HUDEP-2 (cell line): ENCODE data around the gene TECTA.
"Not testable (repeated sequence)": the region's sequence is repeated elsewhere in the genome, so short reads cannot be mapped to it uniquely, and the experiment has no call there.

ENCODE experiments used
- DNase-seq, 76 experiments: peaks; one replicate each; lab custom pipeline; 2025; ENCODE audit not compliant: unreplicated experiment in 76 of 76; lab: John Stamatoyannopoulos, UW

Gene TECTA

GRCh38 chr11:121159741-121160140 lies 58.7 kb downstream of the TECTA start:
- no peak for DNase-seq

DNA sequence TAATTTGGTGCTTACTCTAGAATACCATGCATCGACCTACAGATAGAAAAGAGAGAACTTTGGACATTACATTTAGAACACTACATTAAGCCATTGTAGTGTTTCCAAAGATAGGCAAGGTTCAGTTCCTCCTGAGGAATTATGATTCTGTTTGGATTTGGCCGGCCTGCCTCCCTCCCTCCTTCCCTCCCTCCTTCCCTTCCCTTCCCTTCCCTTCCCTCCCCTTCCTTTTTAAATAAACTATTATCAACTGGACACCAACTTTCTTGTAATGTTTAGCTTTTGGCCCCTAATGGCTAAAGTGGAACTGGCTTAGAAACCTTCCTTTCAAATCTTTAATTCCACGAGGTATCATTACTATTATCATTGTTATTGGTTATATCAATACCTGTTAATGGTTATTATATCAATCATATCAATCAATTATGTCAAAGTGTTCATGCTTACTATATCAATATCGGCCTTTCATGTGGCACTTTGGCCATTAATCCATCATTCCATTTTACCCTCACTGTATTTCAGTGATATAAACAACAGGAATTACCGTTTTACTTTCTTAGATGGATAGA lies 60.4 kb downstream of the TECTA start:
- DNase-seq = no peak

DNA sequence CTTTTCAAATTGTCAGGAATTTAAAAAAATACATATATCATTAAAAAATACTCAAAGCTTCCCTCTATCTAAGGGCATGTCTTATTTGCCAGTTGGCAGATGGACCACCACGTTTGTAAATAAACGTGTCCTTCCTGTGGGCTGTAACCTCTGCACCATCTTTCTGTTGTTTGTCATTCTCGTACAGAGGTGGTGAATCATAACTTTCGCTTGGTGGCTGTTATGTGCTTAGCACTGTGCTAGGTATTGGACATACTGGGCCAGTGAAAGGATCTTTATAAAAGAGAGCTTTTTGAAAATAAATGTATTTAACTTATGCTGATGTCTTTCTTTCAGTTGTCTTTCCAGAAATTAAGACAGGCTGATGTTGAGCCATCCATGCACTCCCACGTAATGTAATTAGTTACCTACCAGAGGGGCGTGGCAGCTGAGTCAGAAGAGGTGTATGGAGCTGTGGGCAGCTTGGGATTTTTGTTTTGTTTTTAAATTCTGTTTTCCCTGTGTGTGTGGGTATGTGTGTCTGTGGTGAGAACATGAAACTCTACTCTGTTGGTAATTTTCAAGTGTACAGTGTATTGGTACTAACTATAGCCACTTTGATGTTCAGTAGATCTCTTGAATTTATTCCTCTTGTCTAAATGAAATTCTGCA lies 62.7 kb downstream of the TECTA start:
- no peak for DNase-seq

GRCh38 chr11:121177629-121178028 lies 76.6 kb downstream of the TECTA start:
- DNase-seq = not testable (repeated sequence)

- no peak for DNase-seq
Observed at GRCh38 chr11:121179306-121179705, 78.3 kb downstream of the TECTA start.

DNA sequence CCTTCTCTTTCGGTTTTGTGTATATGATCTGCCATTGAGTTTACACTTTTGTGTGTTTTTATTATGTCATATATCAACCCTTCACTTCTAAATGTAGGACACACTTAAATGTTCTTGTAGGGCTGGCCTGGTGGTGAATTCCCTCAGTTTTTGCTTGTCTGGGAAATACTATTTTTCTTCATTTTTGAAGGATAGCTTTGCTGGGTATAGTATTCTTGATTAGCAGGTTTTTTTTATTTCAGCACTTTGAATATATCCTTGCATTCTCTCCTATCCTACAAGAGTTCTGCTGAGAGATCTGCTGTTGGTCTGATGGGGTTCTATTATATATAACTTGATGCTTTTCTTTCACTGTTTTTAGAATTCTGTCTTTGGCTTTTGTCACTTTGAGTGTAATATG lies 79.1 kb downstream of the TECTA start:
- no peak for DNase-seq

DNA sequence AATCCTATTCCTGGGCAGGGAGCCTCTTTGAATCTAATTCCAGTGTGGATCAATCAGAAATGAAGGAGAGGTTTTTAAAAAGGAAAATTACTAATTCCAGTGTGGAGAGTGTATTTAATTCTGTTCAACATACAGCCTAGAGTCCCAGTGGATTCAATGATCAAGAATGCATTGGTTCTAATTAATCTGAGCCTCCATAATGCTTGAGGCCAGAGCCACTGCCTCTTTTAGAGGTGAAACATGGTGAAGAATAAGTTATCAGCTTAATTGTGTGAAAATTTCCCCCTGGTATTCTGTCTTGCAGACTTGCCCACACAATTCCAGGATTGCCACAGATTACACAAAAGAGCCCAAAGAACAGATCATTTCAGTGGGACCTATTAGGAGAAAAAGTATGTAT lies 87.7 kb downstream of the TECTA start:
- DNase-seq = no peak

GRCh38 chr11:121191818-121192217 lies 90.8 kb downstream of the TECTA start:
- no peak for DNase-seq

DNA sequence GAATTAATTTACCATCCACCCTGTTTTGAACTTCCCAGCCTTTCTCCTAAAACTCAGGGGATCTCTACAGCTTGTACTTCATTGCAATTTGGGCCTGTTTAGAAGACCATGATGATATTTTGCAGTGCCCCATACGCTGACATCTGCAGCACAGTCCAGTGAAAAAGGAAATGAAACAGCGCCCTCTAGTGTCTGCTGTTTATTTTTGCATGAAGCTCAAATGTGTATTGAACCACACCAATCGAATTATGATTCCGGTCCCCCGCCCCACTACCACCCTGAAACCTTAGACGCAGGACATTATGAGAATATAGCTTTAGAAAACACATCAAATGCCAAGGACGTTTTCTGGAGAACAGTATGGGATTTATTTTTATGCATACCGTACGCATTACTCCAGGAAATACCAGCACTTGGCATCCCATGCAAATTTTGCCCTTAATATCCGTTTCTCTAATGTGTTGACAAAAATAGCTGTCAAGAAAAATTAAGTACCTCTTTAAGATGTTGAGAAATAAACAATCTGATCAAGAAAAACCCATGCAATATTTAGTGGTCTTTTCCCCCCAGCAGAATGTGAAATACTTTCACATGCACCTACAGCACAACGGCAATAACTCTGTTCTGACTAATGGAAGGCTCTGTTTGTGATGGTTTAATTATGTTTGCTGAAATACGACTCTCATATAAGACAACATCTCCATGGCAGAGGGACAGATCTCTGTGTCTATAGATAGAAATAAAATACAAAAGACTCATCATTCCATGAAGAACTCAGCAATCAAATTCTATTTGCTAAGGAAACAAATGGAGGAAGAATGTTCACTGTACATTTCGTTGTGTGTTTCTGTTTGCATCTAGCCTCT lies 93.9 kb downstream of the TECTA start:
- DNase-seq = peak in 47 of 76 experiments; percentile 1 to 62 (median 30)

GRCh38 chr11:121198491-121198890 lies 97.4 kb downstream of the TECTA start:
- DNase-seq = no peak

DNA sequence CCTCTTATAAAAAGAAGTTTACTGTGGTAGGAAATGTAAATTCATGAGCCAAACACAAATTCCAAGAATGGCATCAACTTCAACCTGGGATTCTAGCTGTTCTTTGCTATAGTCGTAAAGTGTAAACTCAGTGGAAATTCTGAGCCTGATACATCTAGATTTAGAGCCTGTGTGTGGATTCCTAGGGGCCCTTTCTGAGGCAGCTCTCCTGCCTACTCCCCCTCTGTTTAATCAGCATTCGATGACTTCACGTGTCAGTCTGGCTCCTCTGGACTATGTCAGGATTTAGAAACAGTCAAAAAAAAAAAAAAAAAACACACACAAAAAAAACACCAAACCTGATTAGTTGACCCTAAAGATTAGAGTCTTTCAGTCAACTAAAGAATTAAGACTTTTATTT lies 98.5 kb downstream of the TECTA start:
- no peak for DNase-seq

GRCh38 chr11:121206810-121207209 lies 105.8 kb downstream of the TECTA start:
- no peak for DNase-seq

- DNase-seq = no peak
Observed at GRCh38 chr11:121207485-121208115, 106.6 kb downstream of the TECTA start.

DNA sequence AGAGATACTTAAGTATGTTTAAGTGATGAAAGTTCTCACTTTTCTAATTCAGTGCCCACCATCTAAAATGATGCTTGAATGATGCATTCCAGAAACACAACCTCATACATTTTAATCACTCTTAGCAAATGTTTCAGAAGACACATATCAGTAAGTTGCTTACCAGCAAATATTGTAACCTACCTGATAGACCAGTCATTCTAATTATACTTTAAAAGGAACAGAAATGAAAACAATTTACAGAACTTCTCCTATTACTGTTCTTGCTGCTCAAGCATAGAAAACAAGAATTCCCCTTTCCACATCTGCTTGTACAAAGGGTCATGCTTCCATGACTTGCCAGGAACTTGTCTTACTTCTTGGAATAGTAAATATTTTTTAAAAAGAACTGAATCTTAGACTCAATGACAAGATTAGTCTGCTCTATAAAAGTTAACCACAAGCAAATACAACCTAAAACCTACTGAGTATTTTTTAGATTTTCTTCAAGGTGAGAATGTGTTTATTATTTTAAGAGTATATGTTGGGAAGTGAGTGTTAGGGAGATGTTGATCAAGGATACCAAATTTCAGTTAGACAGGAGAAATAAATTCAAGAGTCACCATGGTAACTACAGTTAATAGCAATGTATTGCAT lies 109.5 kb downstream of the TECTA start:
- DNase-seq = no peak

DNA sequence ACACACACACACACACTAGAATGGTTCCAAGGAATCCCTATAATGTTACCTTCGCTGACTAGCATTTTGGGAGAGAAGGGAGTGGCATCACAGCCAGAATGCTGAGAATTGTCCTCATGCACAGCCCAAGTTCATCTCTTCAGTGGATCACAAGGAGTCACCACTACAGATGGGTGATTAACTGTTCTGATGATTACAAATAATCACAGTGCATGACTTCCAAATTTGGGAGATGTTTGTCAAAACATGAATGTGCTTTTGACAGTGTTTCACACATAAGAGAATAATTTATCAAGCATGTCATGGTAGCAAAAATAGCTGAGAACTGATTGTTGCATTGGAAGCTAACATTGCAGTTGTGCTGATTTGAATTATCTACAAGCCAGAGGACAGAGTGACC lies 110.6 kb downstream of the TECTA start:
- DNase-seq = no peak

DNA sequence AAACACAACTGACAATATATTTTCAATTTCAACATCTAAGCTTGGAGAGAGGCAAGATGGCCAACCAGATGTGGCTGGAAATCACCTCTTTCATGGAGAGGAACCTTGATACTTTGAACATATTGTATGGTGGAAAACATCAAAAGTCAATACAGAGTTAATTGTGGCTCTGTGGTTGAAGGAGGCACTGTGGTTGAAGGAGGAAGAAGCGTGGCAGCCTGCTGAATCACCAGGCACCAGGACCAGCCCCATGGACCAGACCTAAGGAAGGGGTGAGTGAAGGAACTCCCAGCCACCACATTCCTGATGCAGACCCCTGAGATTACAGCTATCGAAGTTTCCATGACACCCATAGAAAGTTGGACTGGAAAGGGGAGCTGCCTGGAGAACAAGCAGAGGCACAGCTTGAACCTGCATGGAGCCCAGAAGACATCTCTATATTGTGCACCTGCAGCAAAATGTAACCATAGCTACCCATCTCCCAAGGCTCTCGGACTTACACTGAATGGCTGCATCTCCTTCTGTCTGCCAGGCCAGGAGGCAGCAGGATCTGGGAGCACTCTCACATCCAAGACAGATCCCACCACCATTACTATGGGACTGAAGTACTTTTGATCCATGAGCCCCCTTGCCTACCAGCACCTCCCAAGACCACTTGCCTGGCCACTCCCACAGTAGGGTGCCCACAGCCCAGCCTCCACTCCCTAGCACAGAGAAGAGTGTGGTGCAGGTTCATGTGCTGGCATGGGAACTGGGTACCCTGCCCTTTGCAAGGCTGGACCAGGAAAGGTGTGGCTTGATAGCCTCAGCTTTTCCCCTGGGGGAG lies 111.7 kb downstream of the TECTA start:
- DNase-seq = no peak

- DNase-seq = peak in 30 of 76 experiments; percentile 1 to 62 (median 17)
Observed at GRCh38 chr11:121213362-121213893, 112.4 kb downstream of the TECTA start.

GRCh38 chr11:121214861-121215260 lies 113.8 kb downstream of the TECTA start:
- DNase-seq = no peak

DNA sequence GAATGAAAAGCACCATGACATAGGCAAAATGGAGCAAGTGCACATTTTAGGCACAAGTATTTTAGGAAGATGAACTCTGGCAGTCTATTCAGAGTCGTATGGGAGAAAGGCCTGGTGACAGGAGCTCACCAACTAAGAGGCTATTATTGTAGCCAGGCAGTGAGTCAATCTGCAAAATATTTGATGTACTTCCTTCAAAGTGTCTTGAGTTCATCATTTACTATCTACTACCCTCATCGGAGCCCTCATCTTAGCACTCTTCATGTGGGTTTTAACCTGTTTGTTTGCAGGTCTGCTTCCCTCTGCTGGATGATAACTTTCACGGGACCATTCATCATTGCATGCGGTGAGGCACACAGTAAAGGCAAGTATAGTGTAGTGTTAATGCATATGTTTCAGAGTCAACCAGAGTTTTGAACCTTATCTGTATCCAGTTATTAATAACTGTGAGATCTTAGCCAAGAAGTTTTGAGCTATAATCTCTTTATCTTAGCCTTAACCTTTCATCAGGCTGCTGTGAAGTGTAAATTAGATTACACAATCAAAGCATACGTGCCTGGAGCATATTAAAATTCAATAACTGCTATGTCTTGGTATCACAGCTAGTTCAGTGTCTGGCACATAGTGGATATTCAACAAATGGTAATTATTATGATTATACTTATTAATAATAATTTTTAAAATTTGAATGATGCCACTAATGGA lies 120.6 kb downstream of the TECTA start:
- no peak for DNase-seq
